Measurements from ENCODE around the gene RBM19. TPM values are rescaled to one million over a fixed set of nuclear protein-coding genes. Genes with fewer than 3 reads are reported as not detected.

RBM19 gene
- total and polyA plus RNA-seq, 2 donors (not counting 3 experiments of a cell fraction or from before 2014, with no cell fraction given) = 13.2 to 34.4 TPM

DNA sequence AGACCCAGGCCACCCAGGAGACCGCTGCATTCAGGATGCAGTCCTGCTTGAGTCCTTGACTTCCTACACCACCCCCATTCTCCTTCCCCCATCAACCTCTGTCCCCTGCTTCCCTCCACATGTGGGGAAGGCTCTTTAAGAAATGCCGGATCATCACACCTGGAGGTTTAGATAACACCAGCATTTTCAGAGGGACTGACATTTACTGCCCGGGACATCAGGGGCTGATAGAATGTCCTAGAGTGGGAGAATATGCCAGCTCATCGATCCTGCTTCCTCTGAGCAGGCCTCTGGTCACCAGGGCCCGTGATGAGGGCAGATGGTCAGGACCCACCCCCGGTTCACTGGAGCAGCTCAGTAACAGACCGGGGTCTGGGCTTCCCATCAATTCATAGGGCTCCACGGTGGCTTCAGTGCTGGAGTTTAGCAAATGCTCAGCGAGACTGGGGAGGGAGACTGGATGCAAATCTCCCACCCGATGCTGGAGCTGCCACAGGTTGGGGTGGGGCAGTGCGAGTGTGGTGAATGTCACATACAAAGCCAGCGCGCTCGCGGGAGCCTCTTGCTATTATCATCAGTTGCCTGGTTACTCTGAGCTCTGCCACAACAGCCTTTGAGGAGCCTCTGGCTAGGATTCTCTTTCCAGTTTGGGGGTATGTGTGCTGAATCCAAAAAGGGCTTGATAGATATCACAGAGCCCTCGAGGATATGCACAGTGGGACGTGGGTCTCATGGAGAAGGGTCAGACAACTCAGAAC is 111.6 kb downstream of the RBM19 start:
- FAIRE-seq (no peak), DNase-seq (ENCODE audit: low read depth, low spot score) (no peak)
- Histone ChIP-seq H3K9me1 (replicated peaks; ENCODE audit: control insufficient read depth, extremely low read depth, insufficient read depth, low read length) (no peaks in the 10 kb centered on the region), H4K20me1 (replicated peaks; ENCODE audit: control insufficient read depth, extremely low read depth, insufficient read depth, low read length) (no peaks in the 10 kb centered on the region), H3K27ac (ENCODE audit: insufficient read depth, low read depth, low read length) (no peak overlapping the region), H3K79me2 (ENCODE audit: control insufficient read depth, insufficient read depth, low read length) (no peaks in the 10 kb centered on the region), H3K4me1 (ENCODE audit: control insufficient read depth, extremely low read depth, insufficient read depth, low read length) (no peaks in the 10 kb centered on the region), H3K4me3 (replicated peaks in 1 of 3; ENCODE audit: insufficient read depth in 1 of 3, low read depth in 1 of 3, low read length in 3 of 3) (no peak overlapping the region), H3K9me3 (replicated peaks; ENCODE audit: control insufficient read depth, insufficient read depth, low read length) (no peaks in the 10 kb centered on the region), H3K27me3 (ENCODE audit: control insufficient read depth in 2 of 2, insufficient read depth in 2 of 2, low read length in 2 of 2) (no peaks in the 10 kb centered on the region), H3K36me3 (ENCODE audit: control insufficient read depth in 2 of 2, extremely low read depth in 1 of 2, insufficient read depth in 2 of 2, low read length in 2 of 2) (peaks cover 0 to 7% of the 10 kb centered on the region in 2 experiments), H3K9ac (replicated peaks; ENCODE audit: extremely low read depth, insufficient read depth, low read length) (no peak overlapping the region), H3K4me2 (ENCODE audit: insufficient read depth, low read length) (no peak overlapping the region), H2AFZ (ENCODE audit: low read depth, low read length) (no peak overlapping the region)
- TF ChIP-seq MYC (IDR thresholded peaks at IDR 0.05; ENCODE audit: low read depth, low read length) (no peak), POLR2AphosphoS5 (IDR thresholded peaks at IDR 0.05; ENCODE audit: insufficient read depth, low read depth, low read length) (no peak), POLR2A (IDR thresholded peaks at IDR 0.05; ENCODE audit: low read depth, low read length) (no peak), FOS (IDR thresholded peaks at IDR 0.05; ENCODE audit: borderline replicate concordance, insufficient read depth, low read length) (no peak), EZH2 (IDR thresholded peaks at IDR 0.05; ENCODE audit: borderline replicate concordance, low read depth, low read length, severe bottlenecking) (no peak)
- TF ChIP-seq, protein P1, sequence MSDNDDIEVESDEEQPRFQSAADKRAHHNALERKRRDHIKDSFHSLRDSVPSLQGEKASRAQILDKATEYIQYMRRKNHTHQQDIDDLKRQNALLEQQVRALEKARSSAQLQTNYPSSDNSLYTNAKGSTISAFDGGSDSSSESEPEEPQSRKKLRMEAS (IDR thresholded peaks at IDR 0.05; ENCODE audit: insufficient read depth, insufficient read length) = no peak
- TF ChIP-seq, protein P2, sequence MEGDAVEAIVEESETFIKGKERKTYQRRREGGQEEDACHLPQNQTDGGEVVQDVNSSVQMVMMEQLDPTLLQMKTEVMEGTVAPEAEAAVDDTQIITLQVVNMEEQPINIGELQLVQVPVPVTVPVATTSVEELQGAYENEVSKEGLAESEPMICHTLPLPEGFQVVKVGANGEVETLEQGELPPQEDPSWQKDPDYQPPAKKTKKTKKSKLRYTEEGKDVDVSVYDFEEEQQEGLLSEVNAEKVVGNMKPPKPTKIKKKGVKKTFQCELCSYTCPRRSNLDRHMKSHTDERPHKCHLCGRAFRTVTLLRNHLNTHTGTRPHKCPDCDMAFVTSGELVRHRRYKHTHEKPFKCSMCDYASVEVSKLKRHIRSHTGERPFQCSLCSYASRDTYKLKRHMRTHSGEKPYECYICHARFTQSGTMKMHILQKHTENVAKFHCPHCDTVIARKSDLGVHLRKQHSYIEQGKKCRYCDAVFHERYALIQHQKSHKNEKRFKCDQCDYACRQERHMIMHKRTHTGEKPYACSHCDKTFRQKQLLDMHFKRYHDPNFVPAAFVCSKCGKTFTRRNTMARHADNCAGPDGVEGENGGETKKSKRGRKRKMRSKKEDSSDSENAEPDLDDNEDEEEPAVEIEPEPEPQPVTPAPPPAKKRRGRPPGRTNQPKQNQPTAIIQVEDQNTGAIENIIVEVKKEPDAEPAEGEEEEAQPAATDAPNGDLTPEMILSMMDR (IDR thresholded peaks at IDR 0.05; ENCODE audit: extremely low read depth in 1 of 2, insufficient read depth in 1 of 2, low read depth in 1 of 2, low read length in 2 of 2) = no peak
- CTCF ChIA-PET = interaction anchor here (1.7 kb wide), 1 partner anchor 12 kb away, joined by 5 read pairs; no protein-coding TSS in a partner anchor
- dilution Hi-C loops (cut with MboI; ENCODE audit: extremely low pct_ligation_motif_present, low sequenced_read_pairs) (no loop called here), intact Hi-C loops (cut with micrococcal nuclease) (no loop called here)
- no TSS peak for BruUV-seq (replicated peaks)
- POLR2A ChIA-PET = no interaction called here

Data from endothelial cell of umbilical vein (primary cell).